ENCODE data around the gene MFSD2A.

DNA sequence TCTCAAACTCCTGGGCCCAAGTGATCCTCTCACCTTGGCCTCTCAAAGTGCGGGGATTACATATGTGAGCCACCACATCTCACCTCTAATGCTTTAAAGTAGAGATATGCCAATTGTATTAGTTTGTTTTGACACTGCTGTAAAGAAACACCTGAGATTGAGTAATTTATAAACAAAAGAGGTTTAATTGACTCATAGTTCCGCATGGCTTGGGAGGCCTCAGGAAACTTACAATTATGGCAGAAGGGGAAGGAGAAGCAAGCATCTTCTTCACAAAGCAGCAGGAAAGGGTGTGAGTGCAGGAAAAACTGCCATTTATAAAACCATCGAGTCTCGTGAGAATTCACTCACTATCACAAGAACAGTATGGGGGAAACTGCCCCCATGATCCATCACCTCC is 49.8 kb upstream of the MFSD2A start:
- no peak for TF ChIP-seq POLR2A (IDR thresholded peaks at IDR 0.05)
- TF ChIP-seq, protein P1, sequence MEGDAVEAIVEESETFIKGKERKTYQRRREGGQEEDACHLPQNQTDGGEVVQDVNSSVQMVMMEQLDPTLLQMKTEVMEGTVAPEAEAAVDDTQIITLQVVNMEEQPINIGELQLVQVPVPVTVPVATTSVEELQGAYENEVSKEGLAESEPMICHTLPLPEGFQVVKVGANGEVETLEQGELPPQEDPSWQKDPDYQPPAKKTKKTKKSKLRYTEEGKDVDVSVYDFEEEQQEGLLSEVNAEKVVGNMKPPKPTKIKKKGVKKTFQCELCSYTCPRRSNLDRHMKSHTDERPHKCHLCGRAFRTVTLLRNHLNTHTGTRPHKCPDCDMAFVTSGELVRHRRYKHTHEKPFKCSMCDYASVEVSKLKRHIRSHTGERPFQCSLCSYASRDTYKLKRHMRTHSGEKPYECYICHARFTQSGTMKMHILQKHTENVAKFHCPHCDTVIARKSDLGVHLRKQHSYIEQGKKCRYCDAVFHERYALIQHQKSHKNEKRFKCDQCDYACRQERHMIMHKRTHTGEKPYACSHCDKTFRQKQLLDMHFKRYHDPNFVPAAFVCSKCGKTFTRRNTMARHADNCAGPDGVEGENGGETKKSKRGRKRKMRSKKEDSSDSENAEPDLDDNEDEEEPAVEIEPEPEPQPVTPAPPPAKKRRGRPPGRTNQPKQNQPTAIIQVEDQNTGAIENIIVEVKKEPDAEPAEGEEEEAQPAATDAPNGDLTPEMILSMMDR (IDR thresholded peaks at IDR 0.05), result no peak
